HCT116 (cell line): Measurements from ENCODE around the gene TRIM66. TPM values are rescaled to one million over a fixed set of nuclear protein-coding genes. Genes with fewer than 3 reads are reported as not detected.

Source experiments
- ATAC-seq: fragments of 200-7000 bp; cut with Tn5 transposase; 2 replicates; pipeline ENCODE4 v1.9.1; 2020; ENCODE audit warnings: mild to moderate bottlenecking, moderate library complexity
- BruUV-seq: library from RNA; stranded (reverse); fragments of 400-500 nt; replicated peaks from 2 replicates; lab custom pipeline; 2021; lab: Mats Ljungman, UMichigan
- CTCF ChIA-PET: fragments of 300-600 bp; sonication (Branson Sonifier 250); formaldehyde crosslinking; loops from one replicate; lab custom pipeline; 2021; ENCODE audit warnings: antibody characterized with exemption; lab: Charles Lee
- POLR2A ChIA-PET: fragments of 300-600, 350-600 bp; sonication (Branson Sonifier 250); formaldehyde crosslinking; loops from one replicate; lab custom pipeline; 2021; ENCODE audit warnings: antibody characterized with exemption; lab: Charles Lee
- RAD21 ChIA-PET, 2 experiments: fragments of 300-600 bp; sonication (Branson Sonifier 250); formaldehyde crosslinking; loops; one replicate each; lab custom pipeline; 2023; ENCODE audit warnings: low total read pairs in 2 of 2; ENCODE audit not compliant: uncharacterized antibody in 2 of 2, unreplicated experiment in 2 of 2, low non-redundant PET in 1 of 2; lab: Charles Lee
- DNase-seq: peaks from one replicate; pipeline ENCODE4 v3.0.0-alpha.2; 2010; ENCODE audit warnings: low read depth, low spot score
- H2AFZ ChIP-seq: fragments of 200-600 bp; shearing (Covaris generic), sonication (generic); 2 replicates; pipeline ENCODE4 v1.6.1; 2017; ENCODE audit warnings: low read depth, mixed run types, mixed read lengths, antibody characterized with exemption, low read length; ENCODE audit not compliant: poor library complexity, severe bottlenecking
- H3K27ac ChIP-seq: 2 replicates; pipeline ENCODE4 v1.5.1; 2012; ENCODE audit warnings: low read depth, low read length
- H3K27me3 ChIP-seq: fragments of 200-600 bp; sonication (generic); 2 replicates; pipeline ENCODE4 v1.6.1; 2016; ENCODE audit warnings: mixed run types, low read length, mixed read lengths; ENCODE audit not compliant: insufficient read depth
- H3K36me3 ChIP-seq, 2 experiments: fragments of 200-500 bp in 1 of 2; fragments of 200-600 bp in 1 of 2; sonication (Bioruptor generic) in 1 of 2; sonication (generic) in 1 of 2; 2 replicates each; pipeline versions ENCODE4 v1.5.1 to v1.6.1; 2014 to 2016; ENCODE audit warnings: low read length in 2 of 2, inconsistent platforms in 1 of 2, mixed read lengths in 1 of 2, mixed run types in 1 of 2; ENCODE audit not compliant: insufficient read depth in 2 of 2, control insufficient read depth in 1 of 2
- H3K4me1 ChIP-seq, 2 experiments: fragments of 200-600 bp in 1 of 2; sonication (generic) in 1 of 2; 2 replicates each; pipeline versions ENCODE4 v1.5.1 to v1.6.1; 2012 to 2017; ENCODE audit warnings: low read length in 2 of 2, inconsistent platforms in 1 of 2, mild to moderate bottlenecking in 1 of 2, mixed read lengths in 1 of 2, mixed run types in 1 of 2, moderate library complexity in 1 of 2; ENCODE audit not compliant: insufficient read depth in 2 of 2, control insufficient read depth in 1 of 2
- H3K4me2 ChIP-seq: fragments of 200-600 bp; sonication (generic); 2 replicates; pipeline ENCODE4 v1.6.1; 2017; ENCODE audit warnings: mixed run types, low read length, mixed read lengths
- H3K4me3 ChIP-seq, 2 experiments: fragments of 200-600 bp in 1 of 2; sonication (generic) in 1 of 2; replicated peaks in 1 of 2; 2 replicates each; pipeline ENCODE4 v1.5.1; 2011 to 2016; ENCODE audit warnings: low read length in 2 of 2, control low read depth in 1 of 2, low read depth in 1 of 2, mild to moderate bottlenecking in 1 of 2, mixed read lengths in 1 of 2, mixed run types in 1 of 2
- H3K79me2 ChIP-seq: fragments of 200-600 bp; sonication (generic); 2 replicates; pipeline ENCODE4 v1.6.1; 2017; ENCODE audit warnings: mild to moderate bottlenecking, mixed run types, low read length, moderate library complexity, mixed read lengths; ENCODE audit not compliant: insufficient read depth
- H3K9ac ChIP-seq: fragments of 200-600 bp; sonication (generic); 2 replicates; pipeline ENCODE4 v1.6.1; 2016; ENCODE audit warnings: low read length, mixed read lengths
- H3K9me2 ChIP-seq: fragments of 200-600 bp; sonication (generic), shearing (Covaris generic); 2 replicates; pipeline ENCODE4 v1.6.1; 2017; ENCODE audit warnings: mixed run types, mild to moderate bottlenecking, moderate library complexity; ENCODE audit not compliant: insufficient read depth
- H3K9me3 ChIP-seq, 2 experiments: fragments of 200-500 bp in 1 of 2; fragments of 200-600 bp in 1 of 2; sonication (Bioruptor generic) in 1 of 2; sonication (generic) in 1 of 2; 2 replicates each; pipeline ENCODE4 v1.6.1; 2014 to 2017; ENCODE audit warnings: low read length in 2 of 2, mixed read lengths in 2 of 2, inconsistent platforms in 1 of 2, low read depth in 1 of 2, mild to moderate bottlenecking in 1 of 2, mixed run types in 1 of 2, moderate library complexity in 1 of 2; ENCODE audit not compliant: control insufficient read depth in 1 of 2, insufficient read depth in 1 of 2
- H4K20me1 ChIP-seq: fragments of 200-600 bp; sonication (generic), shearing (Covaris generic); 2 replicates; pipeline ENCODE4 v1.6.1; 2017; ENCODE audit warnings: mixed run types, mild to moderate bottlenecking, moderate library complexity; ENCODE audit not compliant: insufficient read depth
- CBX3 ChIP-seq: IDR thresholded peaks from 2 replicates; pipeline ENCODE4 v1.6.1; 2012; ENCODE audit warnings: low read depth
- CEBPB ChIP-seq: IDR thresholded peaks from 2 replicates; pipeline ENCODE4 v1.6.1; 2012; ENCODE audit warnings: low read depth
- CTCF ChIP-seq, 3 experiments: fragments of 200-600 bp in 1 of 3; sonication (generic) in 1 of 3; IDR thresholded peaks in 2 of 3; conservative IDR thresholded peaks in 1 of 3; 2 replicates each; pipeline ENCODE4 v1.5.1; 2012 to 2017; ENCODE audit warnings: low read depth in 2 of 3, low read length in 2 of 3, antibody characterized with exemption in 1 of 3, borderline replicate concordance in 1 of 3, control low read depth in 1 of 3, mild to moderate bottlenecking in 1 of 3, mixed read lengths in 1 of 3, mixed run types in 1 of 3, moderate library complexity in 1 of 3; ENCODE audit not compliant: insufficient read depth in 1 of 3
- EGR1 ChIP-seq: IDR thresholded peaks from 2 replicates; pipeline ENCODE4 v1.6.1; 2012; ENCODE audit warnings: low read depth
- ELF1 ChIP-seq: IDR thresholded peaks from 2 replicates; pipeline ENCODE4 v1.6.1; 2012; ENCODE audit warnings: low read depth, borderline replicate concordance
- FOSL1 ChIP-seq: IDR thresholded peaks from 2 replicates; pipeline ENCODE4 v1.6.1; 2012; ENCODE audit warnings: low read depth
- JUND ChIP-seq: IDR thresholded peaks from 2 replicates; pipeline ENCODE4 v1.6.1; 2012
- POLR2A ChIP-seq: IDR thresholded peaks from 2 replicates; pipeline ENCODE4 v1.7.0; 2011; ENCODE audit warnings: borderline replicate concordance; ENCODE audit not compliant: insufficient read depth, insufficient read length; ENCODE audit errors: extremely low read depth
- RAD21 ChIP-seq: IDR thresholded peaks from 2 replicates; pipeline ENCODE4 v1.6.1; 2012; ENCODE audit warnings: low read depth, mild to moderate bottlenecking
- REST ChIP-seq: IDR thresholded peaks from 2 replicates; pipeline ENCODE4 v1.6.1; 2012; ENCODE audit warnings: low read depth
- SIN3A ChIP-seq: IDR thresholded peaks from 2 replicates; pipeline ENCODE4 v1.6.1; 2012; ENCODE audit warnings: low read depth
- SP1 ChIP-seq: IDR thresholded peaks from 2 replicates; pipeline ENCODE4 v1.6.1; 2012; ENCODE audit warnings: low read depth
- ZBTB33 ChIP-seq: IDR thresholded peaks from 2 replicates; pipeline ENCODE4 v1.6.1; 2011; ENCODE audit warnings: mild to moderate bottlenecking, low read length, moderate library complexity; ENCODE audit not compliant: insufficient replicate concordance; ENCODE audit errors: extremely low read depth
- ZFX ChIP-seq: fragments of 450-650 bp; IDR thresholded peaks from 2 replicates; pipeline ENCODE4 v1.6.1; 2017
- intact Hi-C: fragments of 100-400 bp; cut with micrococcal nuclease; formaldehyde crosslinking; loops from 2 replicates; pipeline ENCODE4 v1.10.0; 2022
- total RNA-seq: library from RNA; stranded (reverse); gene quantifications from one replicate; pipeline ENCODE4 v1.2.1, GENCODE V29; 2021; ENCODE audit not compliant: unreplicated experiment
- TF ChIP-seq, protein P1 (sequence below): IDR thresholded peaks from 2 replicates; pipeline ENCODE4 v1.6.1; 2012

Gene TRIM66
- total RNA-seq, 1 experiment from 2014 or later, result 24.8 TPM

DNA sequence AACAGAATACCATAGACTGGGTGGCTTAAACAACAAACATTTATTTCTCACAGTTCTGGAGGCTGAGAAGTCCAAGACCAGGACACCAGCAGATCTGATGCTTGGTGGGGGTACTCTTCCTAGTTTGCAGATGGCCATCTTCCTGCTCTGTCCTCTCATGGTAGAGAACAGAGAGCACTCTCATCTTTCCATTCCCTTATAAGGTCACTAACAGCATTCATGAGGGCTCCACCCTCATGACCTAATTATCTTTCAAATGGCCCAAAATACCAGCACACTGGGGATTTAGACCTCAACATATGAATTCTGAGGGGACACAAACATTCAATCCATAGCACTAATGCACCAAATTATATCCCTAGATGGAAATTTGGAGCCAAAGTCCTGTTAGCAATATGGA lies 94.5 kb downstream of the TRIM66 start:
- H3K4me1 ChIP-seq, result no peaks in the 10 kb centered on the region
- no peak for DNase-seq
- H3K27ac ChIP-seq, result no peak overlapping the region
- no peaks in the 10 kb centered on the region for H3K9me3 ChIP-seq
- POLR2A ChIA-PET, result no interaction called here
- no peak overlapping the region for H3K9ac ChIP-seq
- no peaks in the 10 kb centered on the region; the same call in 1 of the 2 replicates for H4K20me1 ChIP-seq
- no peak overlapping the region for H2AFZ ChIP-seq
- H3K36me3 ChIP-seq, result no peaks in the 10 kb centered on the region
- RAD21 ChIA-PET, result no interaction called here
- no peak overlapping the region for H3K4me2 ChIP-seq
- CTCF ChIA-PET, result no interaction called here
- TF ChIP-seq FOSL1 (no peak), SIN3A (no peak), CTCF (IDR thresholded peaks at IDR 0.05 in 2 of 3, conservative IDR thresholded peaks at IDR 0.05 in 1 of 3; ENCODE audit: borderline replicate concordance in 1 of 3, insufficient read depth in 1 of 3, low read depth in 2 of 3, low read length in 2 of 3) (no peak), EGR1 (no peak), REST (no peak), ZBTB33 (no peak), POLR2A (no peak), CBX3 (no peak), SP1 (no peak), CEBPB (no peak), RAD21 (no peak), JUND (no peak), ZFX (no peak), ELF1 (no peak)
- TF ChIP-seq, protein P1, sequence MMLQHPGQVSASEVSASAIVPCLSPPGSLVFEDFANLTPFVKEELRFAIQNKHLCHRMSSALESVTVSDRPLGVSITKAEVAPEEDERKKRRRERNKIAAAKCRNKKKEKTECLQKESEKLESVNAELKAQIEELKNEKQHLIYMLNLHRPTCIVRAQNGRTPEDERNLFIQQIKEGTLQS, result no peak
- intact Hi-C loops, result no loop called here
- no TSS peak for BruUV-seq
- H3K9me2 ChIP-seq, result no peaks in the 10 kb centered on the region
- H3K79me2 ChIP-seq, result no peaks in the 10 kb centered on the region
- ATAC-seq, result no peak
- H3K27me3 ChIP-seq, result no peaks in the 10 kb centered on the region
- no peak overlapping the region for H3K4me3 ChIP-seq
